Measurements from ENCODE around the gene FAAP24.
"Not testable (repeated sequence)": the region's sequence is repeated elsewhere in the genome, so short reads cannot be mapped to it uniquely, and the experiment has no call there.

The FAAP24 gene

GRCh38 chr19:32998722-32999121 lies 26.7 kb downstream of the FAAP24 start:
- no peak for DNase-seq (ENCODE audit: low read depth)

DNA sequence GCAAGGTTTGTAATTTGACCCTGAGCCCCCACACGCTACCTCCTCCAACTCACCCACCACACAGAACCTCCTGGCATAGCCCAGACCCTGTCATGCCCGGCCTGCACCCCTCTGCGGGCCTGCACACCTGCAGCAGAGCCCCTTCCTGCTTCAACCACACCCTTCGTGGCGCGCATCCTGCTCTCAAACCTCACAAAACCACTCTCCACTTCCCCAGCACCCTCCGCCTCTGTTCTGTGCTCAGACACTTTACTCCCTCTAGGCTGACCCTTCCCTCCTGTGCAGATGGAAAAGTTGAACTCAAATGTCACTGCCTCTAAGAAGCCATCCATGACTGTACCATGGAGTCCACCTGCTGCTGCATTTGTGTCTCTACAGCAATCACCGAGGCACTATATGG lies 28.5 kb downstream of the FAAP24 start:
- no peak for DNase-seq (ENCODE audit: low read depth)

GRCh38 chr19:33000910-33001309 lies 28.9 kb downstream of the FAAP24 start:
- DNase-seq (ENCODE audit: low read depth) = no peak

GRCh38 chr19:33002126-33002865 lies 30.3 kb downstream of the FAAP24 start:
- DNase-seq (ENCODE audit: low read depth) = not testable (repeated sequence)

DNA sequence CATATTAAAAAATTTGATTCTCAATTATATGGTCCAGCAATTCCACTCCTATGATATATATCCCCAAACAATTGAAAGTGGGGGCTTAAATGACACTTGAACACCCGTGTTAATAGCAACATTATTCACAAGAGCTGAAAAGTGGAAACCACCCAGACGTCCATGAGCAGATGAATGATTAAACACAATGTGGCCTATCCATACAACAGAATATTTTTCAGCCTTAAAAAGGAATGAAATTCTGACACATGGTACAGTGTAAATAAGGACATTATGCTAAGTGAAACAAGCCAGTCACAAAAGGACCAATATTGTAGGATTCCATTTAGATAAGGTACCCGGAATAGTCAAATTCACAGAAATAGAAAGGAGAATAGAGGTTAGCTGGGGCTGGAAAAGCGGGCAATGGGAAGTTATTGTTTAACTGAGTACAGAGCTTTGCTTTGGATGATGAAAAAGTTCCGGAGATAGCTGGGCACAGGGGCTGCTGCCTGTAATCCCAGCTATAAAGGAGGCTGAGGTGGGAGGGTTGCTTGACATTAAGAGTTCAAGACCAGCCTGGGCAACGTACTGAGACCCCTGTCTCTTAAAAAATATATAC lies 31.5 kb downstream of the FAAP24 start:
- not testable (repeated sequence) for DNase-seq (ENCODE audit: low read depth)

DNA sequence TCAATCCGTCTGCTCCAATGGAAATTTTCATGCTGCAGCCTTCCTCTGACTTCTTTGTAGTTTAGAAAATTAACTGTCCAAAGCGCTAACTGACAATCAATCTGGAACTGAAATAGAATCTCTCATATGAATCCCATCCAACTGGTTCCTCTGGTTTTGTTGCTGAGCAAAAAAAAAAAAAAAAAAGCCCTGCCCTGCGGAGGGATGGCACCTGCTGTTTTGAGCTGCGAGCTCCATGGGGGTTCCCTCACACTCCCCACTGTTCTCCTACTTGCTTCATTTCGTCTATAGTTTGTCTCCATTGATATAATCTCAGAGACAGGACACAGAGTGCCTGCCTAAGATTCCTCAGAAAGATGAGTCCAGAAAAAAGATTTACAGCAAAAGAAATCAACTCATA lies 33.4 kb downstream of the FAAP24 start:
- no peak for DNase-seq (ENCODE audit: low read depth)

- DNase-seq (ENCODE audit: low read depth) = no peak
These were observed 36.7 kb downstream of the FAAP24 start for GRCh38 chr19:33008738-33009137.

DNA sequence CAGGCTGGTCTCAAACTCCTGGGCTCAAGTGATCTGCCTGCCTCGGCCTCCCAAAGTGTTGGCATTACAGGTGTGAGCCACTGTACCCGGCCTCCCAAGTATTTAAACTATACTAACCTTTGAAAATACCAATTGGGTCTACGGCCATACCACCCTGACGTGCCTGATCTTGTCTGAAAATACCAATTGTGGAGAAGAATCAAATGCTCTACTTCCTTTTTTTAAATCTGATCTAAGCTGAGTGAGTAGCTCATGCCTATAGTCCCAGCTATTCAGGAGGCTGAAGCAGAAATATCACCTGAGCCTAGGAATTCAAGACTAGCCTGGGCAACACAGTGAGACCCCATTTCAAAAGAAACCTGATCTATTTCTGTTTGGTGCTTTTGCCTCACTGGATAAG lies 38.8 kb downstream of the FAAP24 start:
- not testable (repeated sequence) for DNase-seq (ENCODE audit: low read depth)

DNA sequence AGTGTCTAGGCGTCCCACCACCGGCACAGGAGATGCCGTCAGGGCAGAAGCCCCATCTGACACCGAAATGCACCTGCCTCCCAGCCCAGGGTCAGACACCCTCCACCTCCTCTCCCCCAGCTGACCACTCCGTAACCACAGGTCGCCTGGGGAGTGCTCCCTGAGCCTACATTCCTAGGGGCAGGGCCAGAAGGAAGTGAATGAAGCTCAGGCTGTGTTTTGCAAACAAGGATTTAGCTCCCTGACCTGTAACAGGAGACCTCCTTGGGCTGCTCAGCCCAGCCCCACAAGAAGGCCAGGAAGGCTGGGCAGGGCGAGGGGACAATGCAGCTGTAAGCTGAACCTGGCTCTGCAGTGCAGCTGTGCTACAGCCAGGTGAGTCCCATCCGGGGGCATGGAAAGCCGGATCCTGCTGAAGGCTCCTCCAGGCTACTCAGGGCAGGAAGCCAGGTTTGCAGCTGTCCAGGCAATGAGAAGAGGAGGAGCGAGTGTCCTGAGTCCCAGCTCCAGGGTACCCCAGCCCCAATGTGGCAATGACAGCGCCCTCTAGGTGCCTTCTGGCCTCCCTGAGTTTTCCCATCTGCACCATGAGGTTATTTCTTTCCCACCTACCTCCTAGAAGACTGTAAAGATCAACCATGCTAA lies 50.6 kb downstream of the FAAP24 start:
- DNase-seq (ENCODE audit: low read depth) = no peak

- DNase-seq (ENCODE audit: low read depth) = no peak
These were observed 52.4 kb downstream of the FAAP24 start for GRCh38 chr19:33024398-33024797.

DNA sequence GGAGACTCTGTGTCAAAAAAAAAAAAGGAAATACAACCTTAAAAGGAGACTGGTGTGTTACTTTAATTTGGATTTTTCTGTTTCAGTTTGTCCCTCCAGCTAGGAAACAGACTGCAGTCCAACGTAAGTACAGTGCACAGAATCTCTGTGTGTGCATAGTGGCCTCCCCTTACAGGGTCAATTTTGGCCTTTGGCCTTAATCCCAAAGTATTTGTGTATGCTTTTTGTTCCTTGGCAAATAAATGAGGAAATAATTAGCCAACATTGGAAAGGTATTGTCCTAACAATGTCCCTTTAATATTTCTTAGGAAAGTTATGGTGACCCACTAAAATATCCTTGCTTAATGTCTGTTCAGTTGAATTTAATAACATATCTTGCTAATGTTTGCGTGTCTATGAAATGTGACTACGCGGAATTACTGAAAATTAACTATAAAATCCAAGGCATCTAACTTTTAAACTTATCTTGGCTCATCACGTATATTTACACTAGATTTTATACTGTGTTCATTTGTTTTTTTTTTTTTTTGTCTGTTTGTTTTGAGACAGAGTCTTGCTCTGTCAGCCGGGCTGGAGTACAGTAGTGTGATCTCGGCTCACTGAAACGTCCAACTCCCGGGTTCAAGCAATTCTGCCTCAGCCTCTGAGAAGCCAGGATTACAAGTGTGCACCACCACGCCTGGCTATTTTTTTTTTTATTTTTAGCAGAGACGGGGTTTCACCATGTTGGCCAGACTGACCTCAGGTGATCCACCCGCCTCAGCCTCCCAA lies 53.6 kb downstream of the FAAP24 start:
- not testable (repeated sequence) for DNase-seq (ENCODE audit: low read depth)

DNA sequence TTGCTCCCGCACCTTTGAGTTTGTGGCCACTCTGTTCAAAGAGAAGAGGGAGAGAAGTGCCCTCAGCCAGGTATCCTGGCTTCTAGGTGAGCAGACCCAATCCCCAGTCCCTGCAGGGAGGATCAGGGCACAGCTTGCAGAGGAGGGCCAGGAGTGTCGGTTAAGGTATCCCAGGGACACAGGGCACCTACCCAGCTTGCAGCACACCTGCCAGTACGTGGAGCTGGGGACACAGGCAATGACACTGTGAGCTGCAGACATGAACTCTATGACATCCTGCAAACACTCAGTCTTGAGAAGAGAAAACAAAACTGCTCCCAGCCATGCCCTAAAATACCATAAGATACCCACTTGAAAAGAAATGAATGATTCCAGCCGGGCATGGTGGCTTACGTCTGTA lies 54.6 kb downstream of the FAAP24 start:
- DNase-seq (ENCODE audit: low read depth) = not testable (repeated sequence)
